HCT116 (cell line): ENCODE data around the gene PHF3. TPM values are rescaled to one million over a fixed set of nuclear protein-coding genes. Genes with fewer than 3 reads are reported as not detected.

Experiments
- ATAC-seq: fragments of 200-7000 bp; cut with Tn5 transposase; 2 replicates; pipeline ENCODE4 v1.9.1; 2020; ENCODE audit warnings: mild to moderate bottlenecking, moderate library complexity
- BruUV-seq: library from RNA; stranded (reverse); fragments of 400-500 nt; replicated peaks from 2 replicates; lab custom pipeline; 2021; lab: Mats Ljungman, UMichigan
- CTCF ChIA-PET: fragments of 300-600 bp; sonication (Branson Sonifier 250); formaldehyde crosslinking; loops from one replicate; lab custom pipeline; 2021; ENCODE audit warnings: antibody characterized with exemption; lab: Charles Lee
- POLR2A ChIA-PET: fragments of 300-600, 350-600 bp; sonication (Branson Sonifier 250); formaldehyde crosslinking; loops from one replicate; lab custom pipeline; 2021; ENCODE audit warnings: antibody characterized with exemption; lab: Charles Lee
- RAD21 ChIA-PET, 2 experiments: fragments of 300-600 bp; sonication (Branson Sonifier 250); formaldehyde crosslinking; loops; one replicate each; lab custom pipeline; 2023; ENCODE audit warnings: low total read pairs in 2 of 2; ENCODE audit not compliant: uncharacterized antibody in 2 of 2, unreplicated experiment in 2 of 2, low non-redundant PET in 1 of 2; lab: Charles Lee
- DNase-seq: peaks from one replicate; pipeline ENCODE4 v3.0.0-alpha.2; 2010; ENCODE audit warnings: low read depth, low spot score
- H2AFZ ChIP-seq: fragments of 200-600 bp; shearing (Covaris generic), sonication (generic); 2 replicates; pipeline ENCODE4 v1.6.1; 2017; ENCODE audit warnings: low read depth, mixed run types, mixed read lengths, antibody characterized with exemption, low read length; ENCODE audit not compliant: poor library complexity, severe bottlenecking
- H3K27ac ChIP-seq: 2 replicates; pipeline ENCODE4 v1.5.1; 2012; ENCODE audit warnings: low read depth, low read length
- H3K27me3 ChIP-seq: fragments of 200-600 bp; sonication (generic); 2 replicates; pipeline ENCODE4 v1.6.1; 2016; ENCODE audit warnings: mixed run types, low read length, mixed read lengths; ENCODE audit not compliant: insufficient read depth
- H3K36me3 ChIP-seq, 2 experiments: fragments of 200-500 bp in 1 of 2; fragments of 200-600 bp in 1 of 2; sonication (Bioruptor generic) in 1 of 2; sonication (generic) in 1 of 2; 2 replicates each; pipeline versions ENCODE4 v1.5.1 to v1.6.1; 2014 to 2016; ENCODE audit warnings: low read length in 2 of 2, inconsistent platforms in 1 of 2, mixed read lengths in 1 of 2, mixed run types in 1 of 2; ENCODE audit not compliant: insufficient read depth in 2 of 2, control insufficient read depth in 1 of 2
- H3K4me1 ChIP-seq, 2 experiments: fragments of 200-600 bp in 1 of 2; sonication (generic) in 1 of 2; 2 replicates each; pipeline versions ENCODE4 v1.5.1 to v1.6.1; 2012 to 2017; ENCODE audit warnings: low read length in 2 of 2, inconsistent platforms in 1 of 2, mild to moderate bottlenecking in 1 of 2, mixed read lengths in 1 of 2, mixed run types in 1 of 2, moderate library complexity in 1 of 2; ENCODE audit not compliant: insufficient read depth in 2 of 2, control insufficient read depth in 1 of 2
- H3K4me2 ChIP-seq: fragments of 200-600 bp; sonication (generic); 2 replicates; pipeline ENCODE4 v1.6.1; 2017; ENCODE audit warnings: mixed run types, low read length, mixed read lengths
- H3K4me3 ChIP-seq, 2 experiments: fragments of 200-600 bp in 1 of 2; sonication (generic) in 1 of 2; replicated peaks in 1 of 2; 2 replicates each; pipeline ENCODE4 v1.5.1; 2011 to 2016; ENCODE audit warnings: low read length in 2 of 2, control low read depth in 1 of 2, low read depth in 1 of 2, mild to moderate bottlenecking in 1 of 2, mixed read lengths in 1 of 2, mixed run types in 1 of 2
- H3K79me2 ChIP-seq: fragments of 200-600 bp; sonication (generic); 2 replicates; pipeline ENCODE4 v1.6.1; 2017; ENCODE audit warnings: mild to moderate bottlenecking, mixed run types, low read length, moderate library complexity, mixed read lengths; ENCODE audit not compliant: insufficient read depth
- H3K9ac ChIP-seq: fragments of 200-600 bp; sonication (generic); 2 replicates; pipeline ENCODE4 v1.6.1; 2016; ENCODE audit warnings: low read length, mixed read lengths
- H3K9me2 ChIP-seq: fragments of 200-600 bp; sonication (generic), shearing (Covaris generic); 2 replicates; pipeline ENCODE4 v1.6.1; 2017; ENCODE audit warnings: mixed run types, mild to moderate bottlenecking, moderate library complexity; ENCODE audit not compliant: insufficient read depth
- H3K9me3 ChIP-seq, 2 experiments: fragments of 200-500 bp in 1 of 2; fragments of 200-600 bp in 1 of 2; sonication (Bioruptor generic) in 1 of 2; sonication (generic) in 1 of 2; 2 replicates each; pipeline ENCODE4 v1.6.1; 2014 to 2017; ENCODE audit warnings: low read length in 2 of 2, mixed read lengths in 2 of 2, inconsistent platforms in 1 of 2, low read depth in 1 of 2, mild to moderate bottlenecking in 1 of 2, mixed run types in 1 of 2, moderate library complexity in 1 of 2; ENCODE audit not compliant: control insufficient read depth in 1 of 2, insufficient read depth in 1 of 2
- H4K20me1 ChIP-seq: fragments of 200-600 bp; sonication (generic), shearing (Covaris generic); 2 replicates; pipeline ENCODE4 v1.6.1; 2017; ENCODE audit warnings: mixed run types, mild to moderate bottlenecking, moderate library complexity; ENCODE audit not compliant: insufficient read depth
- CBX3 ChIP-seq: IDR thresholded peaks from 2 replicates; pipeline ENCODE4 v1.6.1; 2012; ENCODE audit warnings: low read depth
- CEBPB ChIP-seq: IDR thresholded peaks from 2 replicates; pipeline ENCODE4 v1.6.1; 2012; ENCODE audit warnings: low read depth
- EGR1 ChIP-seq: IDR thresholded peaks from 2 replicates; pipeline ENCODE4 v1.6.1; 2012; ENCODE audit warnings: low read depth
- ELF1 ChIP-seq: IDR thresholded peaks from 2 replicates; pipeline ENCODE4 v1.6.1; 2012; ENCODE audit warnings: low read depth, borderline replicate concordance
- EZH2phosphoT487 ChIP-seq: fragments of 200-600 bp; IDR thresholded peaks from 2 replicates; pipeline ENCODE4 v1.6.1; 2018; ENCODE audit warnings: antibody characterized with exemption, borderline replicate concordance
- JUND ChIP-seq: IDR thresholded peaks from 2 replicates; pipeline ENCODE4 v1.6.1; 2012
- POLR2A ChIP-seq: IDR thresholded peaks from 2 replicates; pipeline ENCODE4 v1.7.0; 2011; ENCODE audit warnings: borderline replicate concordance; ENCODE audit not compliant: insufficient read depth, insufficient read length; ENCODE audit errors: extremely low read depth
- POLR2AphosphoS5 ChIP-seq: IDR thresholded peaks from 2 replicates; pipeline ENCODE4 v1.6.1; 2011; ENCODE audit warnings: mild to moderate bottlenecking, low read depth, low read length, moderate library complexity
- RAD21 ChIP-seq: IDR thresholded peaks from 2 replicates; pipeline ENCODE4 v1.6.1; 2012; ENCODE audit warnings: low read depth, mild to moderate bottlenecking
- SIN3A ChIP-seq: IDR thresholded peaks from 2 replicates; pipeline ENCODE4 v1.6.1; 2012; ENCODE audit warnings: low read depth
- SP1 ChIP-seq: IDR thresholded peaks from 2 replicates; pipeline ENCODE4 v1.6.1; 2012; ENCODE audit warnings: low read depth
- SRF ChIP-seq: IDR thresholded peaks from 2 replicates; pipeline ENCODE4 v1.6.1; 2012; ENCODE audit warnings: low read depth
- TCF7L2 ChIP-seq: IDR thresholded peaks from 2 replicates; pipeline ENCODE4 v1.7.0; 2011; ENCODE audit warnings: borderline replicate concordance, inconsistent platforms; ENCODE audit not compliant: insufficient read depth, insufficient read length; ENCODE audit errors: extremely low read depth
- YY1 ChIP-seq: IDR thresholded peaks from 2 replicates; pipeline ENCODE4 v1.6.1; 2011; ENCODE audit warnings: low read length, low read depth, moderate library complexity, mild to moderate bottlenecking; ENCODE audit not compliant: insufficient replicate concordance; ENCODE audit errors: extremely low read depth
- ZFX ChIP-seq: fragments of 450-650 bp; IDR thresholded peaks from 2 replicates; pipeline ENCODE4 v1.6.1; 2017
- ZNF274 ChIP-seq: fragments of 200-500 bp; sonication (Bioruptor generic); IDR thresholded peaks from 2 replicates; pipeline ENCODE4 v1.6.1; 2014; ENCODE audit warnings: mild to moderate bottlenecking, low read depth, low read length, inconsistent platforms
- intact Hi-C: fragments of 100-400 bp; cut with micrococcal nuclease; formaldehyde crosslinking; loops from 2 replicates; pipeline ENCODE4 v1.10.0; 2022
- total RNA-seq: library from RNA; stranded (reverse); gene quantifications from one replicate; pipeline ENCODE4 v1.2.1, GENCODE V29; 2021; ENCODE audit not compliant: unreplicated experiment
- TF ChIP-seq, protein P1 (sequence below): IDR thresholded peaks from 2 replicates; pipeline ENCODE4 v1.6.1; 2012; ENCODE audit warnings: low read depth
- TF ChIP-seq, protein P2 (sequence below), 3 experiments: fragments of 200-600 bp in 1 of 3; sonication (generic) in 1 of 3; IDR thresholded peaks in 2 of 3; conservative IDR thresholded peaks in 1 of 3; 2 replicates each; pipeline ENCODE4 v1.5.1; 2012 to 2017; ENCODE audit warnings: low read depth in 2 of 3, low read length in 2 of 3, antibody characterized with exemption in 1 of 3, borderline replicate concordance in 1 of 3, control low read depth in 1 of 3, mild to moderate bottlenecking in 1 of 3, mixed read lengths in 1 of 3, mixed run types in 1 of 3, moderate library complexity in 1 of 3; ENCODE audit not compliant: insufficient read depth in 1 of 3
- TF ChIP-seq, protein P3 (sequence below): IDR thresholded peaks from 2 replicates; pipeline ENCODE4 v1.6.1; 2011; ENCODE audit warnings: mild to moderate bottlenecking, low read length, moderate library complexity; ENCODE audit not compliant: insufficient replicate concordance; ENCODE audit errors: extremely low read depth
- TF ChIP-seq, protein P4 (sequence below): IDR thresholded peaks from 2 replicates; pipeline ENCODE4 v1.6.1; 2012
- TF ChIP-seq, protein P5 (sequence below): IDR thresholded peaks from 2 replicates; pipeline ENCODE4 v1.6.1; 2012

PHF3 gene
- total RNA-seq, 1 experiment from 2014 or later: 51.1 TPM

DNA sequence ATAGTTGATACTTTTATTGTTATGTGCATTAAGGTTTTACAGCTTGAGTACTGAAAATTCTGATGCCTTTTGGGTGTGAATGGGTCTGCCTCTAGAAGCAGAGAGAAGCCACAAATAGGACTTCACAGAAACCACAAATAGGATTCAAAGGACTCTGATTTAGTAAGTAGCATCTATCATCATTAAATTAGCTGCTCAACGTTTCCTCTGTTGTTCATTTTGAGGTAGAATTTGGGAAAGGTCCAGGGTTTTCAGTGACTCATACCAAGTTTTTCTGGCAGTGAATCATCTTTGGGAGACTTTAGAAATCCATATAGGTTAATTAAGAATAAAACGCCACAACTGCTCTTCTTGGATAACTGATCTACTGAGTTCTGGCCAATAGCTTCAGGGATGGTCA lies 105.1 kb downstream of the PHF3 start:
- no peaks in the 10 kb centered on the region for H4K20me1 ChIP-seq
- DNase-seq (peak; percentile 65), ATAC-seq (peak; percentile 80)
- BruUV-seq: TSS peak; percentile 23
- RAD21 ChIA-PET: no interaction called here
- H2AFZ ChIP-seq: no peak overlapping the region
- no peak overlapping the region; a peak in 1 of 4 replicates for H3K4me3 ChIP-seq
- peak overlapping the region; percentile 57 for H3K4me2 ChIP-seq
- CTCF ChIA-PET: interaction anchor here (1.1 kb wide), 1 partner anchor 388 kb away, joined by 3 read pairs; no protein-coding TSS in a partner anchor
- H3K36me3 ChIP-seq: no peaks in the 10 kb centered on the region
- H3K4me1 ChIP-seq: peaks cover 37 to 41% of the 10 kb centered on the region in 2 experiments
- no peaks in the 10 kb centered on the region for H3K9me3 ChIP-seq
- H3K27me3 ChIP-seq: no peaks in the 10 kb centered on the region
- H3K9ac ChIP-seq: no peak overlapping the region
- intact Hi-C loops: no loop called here
- H3K9me2 ChIP-seq: no peaks in the 10 kb centered on the region
- POLR2A ChIA-PET: no interaction called here
- no peaks in the 10 kb centered on the region for H3K79me2 ChIP-seq
- peak overlapping the region; percentile 36; the same call in 1 of the 2 replicates for H3K27ac ChIP-seq
- TF ChIP-seq, protein P1, sequence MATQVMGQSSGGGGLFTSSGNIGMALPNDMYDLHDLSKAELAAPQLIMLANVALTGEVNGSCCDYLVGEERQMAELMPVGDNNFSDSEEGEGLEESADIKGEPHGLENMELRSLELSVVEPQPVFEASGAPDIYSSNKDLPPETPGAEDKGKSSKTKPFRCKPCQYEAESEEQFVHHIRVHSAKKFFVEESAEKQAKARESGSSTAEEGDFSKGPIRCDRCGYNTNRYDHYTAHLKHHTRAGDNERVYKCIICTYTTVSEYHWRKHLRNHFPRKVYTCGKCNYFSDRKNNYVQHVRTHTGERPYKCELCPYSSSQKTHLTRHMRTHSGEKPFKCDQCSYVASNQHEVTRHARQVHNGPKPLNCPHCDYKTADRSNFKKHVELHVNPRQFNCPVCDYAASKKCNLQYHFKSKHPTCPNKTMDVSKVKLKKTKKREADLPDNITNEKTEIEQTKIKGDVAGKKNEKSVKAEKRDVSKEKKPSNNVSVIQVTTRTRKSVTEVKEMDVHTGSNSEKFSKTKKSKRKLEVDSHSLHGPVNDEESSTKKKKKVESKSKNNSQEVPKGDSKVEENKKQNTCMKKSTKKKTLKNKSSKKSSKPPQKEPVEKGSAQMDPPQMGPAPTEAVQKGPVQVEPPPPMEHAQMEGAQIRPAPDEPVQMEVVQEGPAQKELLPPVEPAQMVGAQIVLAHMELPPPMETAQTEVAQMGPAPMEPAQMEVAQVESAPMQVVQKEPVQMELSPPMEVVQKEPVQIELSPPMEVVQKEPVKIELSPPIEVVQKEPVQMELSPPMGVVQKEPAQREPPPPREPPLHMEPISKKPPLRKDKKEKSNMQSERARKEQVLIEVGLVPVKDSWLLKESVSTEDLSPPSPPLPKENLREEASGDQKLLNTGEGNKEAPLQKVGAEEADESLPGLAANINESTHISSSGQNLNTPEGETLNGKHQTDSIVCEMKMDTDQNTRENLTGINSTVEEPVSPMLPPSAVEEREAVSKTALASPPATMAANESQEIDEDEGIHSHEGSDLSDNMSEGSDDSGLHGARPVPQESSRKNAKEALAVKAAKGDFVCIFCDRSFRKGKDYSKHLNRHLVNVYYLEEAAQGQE: no peak
- TF ChIP-seq ZFX: no peak
- peak; percentile 27; the same call in 1 of the 2 replicates for TF ChIP-seq SIN3A
- TF ChIP-seq CBX3: no peak
- peak; percentile 90 for TF ChIP-seq JUND
- no peak for TF ChIP-seq EZH2phosphoT487
- peak; percentile 72 for TF ChIP-seq SP1
- TF ChIP-seq, protein P2, sequence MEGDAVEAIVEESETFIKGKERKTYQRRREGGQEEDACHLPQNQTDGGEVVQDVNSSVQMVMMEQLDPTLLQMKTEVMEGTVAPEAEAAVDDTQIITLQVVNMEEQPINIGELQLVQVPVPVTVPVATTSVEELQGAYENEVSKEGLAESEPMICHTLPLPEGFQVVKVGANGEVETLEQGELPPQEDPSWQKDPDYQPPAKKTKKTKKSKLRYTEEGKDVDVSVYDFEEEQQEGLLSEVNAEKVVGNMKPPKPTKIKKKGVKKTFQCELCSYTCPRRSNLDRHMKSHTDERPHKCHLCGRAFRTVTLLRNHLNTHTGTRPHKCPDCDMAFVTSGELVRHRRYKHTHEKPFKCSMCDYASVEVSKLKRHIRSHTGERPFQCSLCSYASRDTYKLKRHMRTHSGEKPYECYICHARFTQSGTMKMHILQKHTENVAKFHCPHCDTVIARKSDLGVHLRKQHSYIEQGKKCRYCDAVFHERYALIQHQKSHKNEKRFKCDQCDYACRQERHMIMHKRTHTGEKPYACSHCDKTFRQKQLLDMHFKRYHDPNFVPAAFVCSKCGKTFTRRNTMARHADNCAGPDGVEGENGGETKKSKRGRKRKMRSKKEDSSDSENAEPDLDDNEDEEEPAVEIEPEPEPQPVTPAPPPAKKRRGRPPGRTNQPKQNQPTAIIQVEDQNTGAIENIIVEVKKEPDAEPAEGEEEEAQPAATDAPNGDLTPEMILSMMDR (IDR thresholded peaks at IDR 0.05 in 2 of 3, conservative IDR thresholded peaks at IDR 0.05 in 1 of 3; ENCODE audit: borderline replicate concordance in 1 of 3, insufficient read depth in 1 of 3, low read depth in 2 of 3, low read length in 2 of 3): no peak
- no peak for TF ChIP-seq ELF1
- no peak for TF ChIP-seq SRF
- TF ChIP-seq POLR2A: no peak
- TF ChIP-seq, protein P3, sequence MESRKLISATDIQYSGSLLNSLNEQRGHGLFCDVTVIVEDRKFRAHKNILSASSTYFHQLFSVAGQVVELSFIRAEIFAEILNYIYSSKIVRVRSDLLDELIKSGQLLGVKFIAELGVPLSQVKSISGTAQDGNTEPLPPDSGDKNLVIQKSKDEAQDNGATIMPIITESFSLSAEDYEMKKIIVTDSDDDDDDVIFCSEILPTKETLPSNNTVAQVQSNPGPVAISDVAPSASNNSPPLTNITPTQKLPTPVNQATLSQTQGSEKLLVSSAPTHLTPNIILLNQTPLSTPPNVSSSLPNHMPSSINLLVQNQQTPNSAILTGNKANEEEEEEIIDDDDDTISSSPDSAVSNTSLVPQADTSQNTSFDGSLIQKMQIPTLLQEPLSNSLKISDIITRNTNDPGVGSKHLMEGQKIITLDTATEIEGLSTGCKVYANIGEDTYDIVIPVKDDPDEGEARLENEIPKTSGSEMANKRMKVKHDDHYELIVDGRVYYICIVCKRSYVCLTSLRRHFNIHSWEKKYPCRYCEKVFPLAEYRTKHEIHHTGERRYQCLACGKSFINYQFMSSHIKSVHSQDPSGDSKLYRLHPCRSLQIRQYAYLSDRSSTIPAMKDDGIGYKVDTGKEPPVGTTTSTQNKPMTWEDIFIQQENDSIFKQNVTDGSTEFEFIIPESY: no peak
- TF ChIP-seq YY1: no peak
- TF ChIP-seq, protein P4, sequence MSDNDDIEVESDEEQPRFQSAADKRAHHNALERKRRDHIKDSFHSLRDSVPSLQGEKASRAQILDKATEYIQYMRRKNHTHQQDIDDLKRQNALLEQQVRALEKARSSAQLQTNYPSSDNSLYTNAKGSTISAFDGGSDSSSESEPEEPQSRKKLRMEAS: peak; percentile 32; the same call in 1 of the 2 replicates
- TF ChIP-seq CEBPB: peak; percentile 27; the same call in 1 of the 2 replicates
- no peak for TF ChIP-seq RAD21
- TF ChIP-seq, protein P5, sequence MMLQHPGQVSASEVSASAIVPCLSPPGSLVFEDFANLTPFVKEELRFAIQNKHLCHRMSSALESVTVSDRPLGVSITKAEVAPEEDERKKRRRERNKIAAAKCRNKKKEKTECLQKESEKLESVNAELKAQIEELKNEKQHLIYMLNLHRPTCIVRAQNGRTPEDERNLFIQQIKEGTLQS: no peak
- peak; percentile 48 for TF ChIP-seq TCF7L2
- no peak for TF ChIP-seq ZNF274
- TF ChIP-seq POLR2AphosphoS5: no peak
- no peak for TF ChIP-seq EGR1
